T-helper 1 cell treated with Interleukin-12 subunit alpha and Interleukin-12 subunit beta and Interleukin-4 antibody, amounts not matched to agents 30 μg/mL and 1 μg/mL, for 36 hours (primary cell): Measurements from ENCODE around the gene NTN1.

ENCODE experiments used
- H3K27ac Mint-ChIP-seq: one replicate; pipeline ENCODE4 v1.8.0; 2021; ENCODE audit warnings: mild to moderate bottlenecking, mixed read lengths
- H3K27me3 Mint-ChIP-seq: one replicate; pipeline ENCODE4 v1.8.0; 2021; ENCODE audit warnings: low read depth, mixed read lengths
- H3K36me3 Mint-ChIP-seq: one replicate; pipeline ENCODE4 v1.8.0; 2021; ENCODE audit warnings: low read depth, mixed read lengths
- H3K4me1 Mint-ChIP-seq: one replicate; pipeline ENCODE4 v1.8.0; 2021; ENCODE audit warnings: low read depth, mixed read lengths
- H3K4me3 Mint-ChIP-seq: one replicate; pipeline ENCODE4 v1.8.0; 2021; ENCODE audit warnings: mild to moderate bottlenecking, moderate library complexity, mixed read lengths
- H3K9me3 Mint-ChIP-seq: one replicate; pipeline ENCODE4 v1.8.0; 2021; ENCODE audit warnings: mixed read lengths

The NTN1 gene

GRCh38 chr17:9020096-9020823 is 1.1 kb upstream of the NTN1 start:
- no peaks in the 10 kb centered on the region for H3K9me3 Mint-ChIP-seq
- no peaks in the 10 kb centered on the region for H3K36me3 Mint-ChIP-seq
- H3K27me3 Mint-ChIP-seq: peaks cover 50% of the 10 kb centered on the region
- peak overlapping the region; percentile 41 for H3K4me3 Mint-ChIP-seq
- peaks cover 6% of the 10 kb centered on the region for H3K4me1 Mint-ChIP-seq
- no peak overlapping the region for H3K27ac Mint-ChIP-seq

- H3K36me3 Mint-ChIP-seq: no peaks in the 10 kb centered on the region
- H3K27me3 Mint-ChIP-seq: peaks cover 51% of the 10 kb centered on the region
- no peaks in the 10 kb centered on the region for H3K9me3 Mint-ChIP-seq
- H3K27ac Mint-ChIP-seq: no peak overlapping the region
- peak overlapping the region; percentile 41 for H3K4me3 Mint-ChIP-seq
- peaks cover 6% of the 10 kb centered on the region for H3K4me1 Mint-ChIP-seq
Observed at GRCh38 chr17:9020824-9021157, 519 bp upstream of the NTN1 start.

- H3K4me1 Mint-ChIP-seq: peaks cover 6% of the 10 kb centered on the region
- H3K27ac Mint-ChIP-seq: no peak overlapping the region
- H3K9me3 Mint-ChIP-seq: no peaks in the 10 kb centered on the region
- H3K27me3 Mint-ChIP-seq: peaks cover 63% of the 10 kb centered on the region
- H3K36me3 Mint-ChIP-seq: no peaks in the 10 kb centered on the region
- peak overlapping the region; percentile 86 for H3K4me3 Mint-ChIP-seq
Observed at GRCh38 chr17:9021992-9022572, 772 bp downstream of the NTN1 start.

- Mint-ChIP-seq H3K4me3 (peak overlapping the region; percentile 86), H3K27ac (peak overlapping the region; percentile 78), H3K4me1 (peaks cover 6% of the 10 kb centered on the region), H3K27me3 (peaks cover 65% of the 10 kb centered on the region), H3K9me3 (no peaks in the 10 kb centered on the region), H3K36me3 (no peaks in the 10 kb centered on the region)
Observed at GRCh38 chr17:9022573-9023391, 1.5 kb downstream of the NTN1 start.

- peak overlapping the region; percentile 17 for H3K4me3 Mint-ChIP-seq
- H3K4me1 Mint-ChIP-seq: peaks cover 6% of the 10 kb centered on the region
- peaks cover 64% of the 10 kb centered on the region for H3K27me3 Mint-ChIP-seq
- no peaks in the 10 kb centered on the region for H3K9me3 Mint-ChIP-seq
- H3K36me3 Mint-ChIP-seq: no peaks in the 10 kb centered on the region
- H3K27ac Mint-ChIP-seq: peak overlapping the region; percentile 36
Observed at GRCh38 chr17:9023392-9024218, 2.3 kb downstream of the NTN1 start.

GRCh38 chr17:9024497-9024896 is 3.2 kb downstream of the NTN1 start:
- Mint-ChIP-seq H3K27me3 (peaks cover 55% of the 10 kb centered on the region), H3K4me1 (peaks cover 6% of the 10 kb centered on the region), H3K9me3 (no peaks in the 10 kb centered on the region), H3K36me3 (no peaks in the 10 kb centered on the region), H3K4me3 (peak overlapping the region; percentile 47), H3K27ac (no peak overlapping the region)

- Mint-ChIP-seq H3K9me3 (no peaks in the 10 kb centered on the region), H3K36me3 (no peaks in the 10 kb centered on the region), H3K4me3 (no peak overlapping the region), H3K4me1 (peaks cover 6% of the 10 kb centered on the region), H3K27me3 (peaks cover 48% of the 10 kb centered on the region), H3K27ac (no peak overlapping the region)
Observed at GRCh38 chr17:9026741-9027140, 5.4 kb downstream of the NTN1 start.

- no peak overlapping the region for H3K4me3 Mint-ChIP-seq
- peaks cover 41% of the 10 kb centered on the region for H3K27me3 Mint-ChIP-seq
- peaks cover 3% of the 10 kb centered on the region for H3K4me1 Mint-ChIP-seq
- H3K9me3 Mint-ChIP-seq: no peaks in the 10 kb centered on the region
- no peak overlapping the region for H3K27ac Mint-ChIP-seq
- no peaks in the 10 kb centered on the region for H3K36me3 Mint-ChIP-seq
Observed at GRCh38 chr17:9028202-9028987, 7.1 kb downstream of the NTN1 start.

GRCh38 chr17:9028988-9029570 is 7.8 kb downstream of the NTN1 start:
- no peaks in the 10 kb centered on the region for H3K9me3 Mint-ChIP-seq
- no peak overlapping the region for H3K27ac Mint-ChIP-seq
- no peaks in the 10 kb centered on the region for H3K36me3 Mint-ChIP-seq
- peaks cover 3% of the 10 kb centered on the region for H3K4me1 Mint-ChIP-seq
- H3K27me3 Mint-ChIP-seq: peaks cover 35% of the 10 kb centered on the region
- H3K4me3 Mint-ChIP-seq: no peak overlapping the region

GRCh38 chr17:9032151-9032550 is 10.8 kb downstream of the NTN1 start:
- H3K4me3 Mint-ChIP-seq: no peak overlapping the region
- no peaks in the 10 kb centered on the region for H3K36me3 Mint-ChIP-seq
- H3K27ac Mint-ChIP-seq: no peak overlapping the region
- no peaks in the 10 kb centered on the region for H3K4me1 Mint-ChIP-seq
- peaks cover 8% of the 10 kb centered on the region for H3K27me3 Mint-ChIP-seq
- H3K9me3 Mint-ChIP-seq: no peaks in the 10 kb centered on the region

GRCh38 chr17:9032583-9032982 is 11.3 kb downstream of the NTN1 start:
- Mint-ChIP-seq H3K36me3 (no peaks in the 10 kb centered on the region), H3K27ac (no peak overlapping the region), H3K4me1 (no peaks in the 10 kb centered on the region), H3K9me3 (no peaks in the 10 kb centered on the region), H3K27me3 (peaks cover 8% of the 10 kb centered on the region), H3K4me3 (no peak overlapping the region)

GRCh38 chr17:9035249-9035648 is 13.9 kb downstream of the NTN1 start:
- H3K36me3 Mint-ChIP-seq: no peaks in the 10 kb centered on the region

GRCh38 chr17:9036336-9036735 is 15.0 kb downstream of the NTN1 start:
- H3K9me3 Mint-ChIP-seq: no peaks in the 10 kb centered on the region
- H3K4me3 Mint-ChIP-seq: no peak overlapping the region
- no peaks in the 10 kb centered on the region for H3K4me1 Mint-ChIP-seq
- H3K27ac Mint-ChIP-seq: no peak overlapping the region
- H3K36me3 Mint-ChIP-seq: no peaks in the 10 kb centered on the region
- peaks cover 20% of the 10 kb centered on the region for H3K27me3 Mint-ChIP-seq

More at GRCh38 chr17:9035249-9035648, 13.9 kb downstream of the NTN1 start:
- Mint-ChIP-seq H3K4me1 (no peaks in the 10 kb centered on the region), H3K9me3 (no peaks in the 10 kb centered on the region), H3K27ac (no peak overlapping the region), H3K27me3 (peaks cover 15% of the 10 kb centered on the region), H3K4me3 (no peak overlapping the region)
